ENCODE results near the gene CDH23.

- no peak for TF ChIP-seq CTCF (IDR thresholded peaks at IDR 0.05; ENCODE audit: control extremely low read depth in 1 of 3, insufficient read depth in 1 of 3, low read depth in 1 of 3, low read length in 3 of 3)
- no peak for TF ChIP-seq POLR2AphosphoS5 (IDR thresholded peaks at IDR 0.05; ENCODE audit: low read depth, low read length)
- no peak for TF ChIP-seq CHD2 (IDR thresholded peaks at IDR 0.05; ENCODE audit: low read length)
- TF ChIP-seq MAX (IDR thresholded peaks at IDR 0.05) = no peak
- no peak for TF ChIP-seq CREB1 (IDR thresholded peaks at IDR 0.05)
- no peak for TF ChIP-seq CHD7 (IDR thresholded peaks at IDR 0.05; ENCODE audit: insufficient replicate concordance, low read length)
- no peak for TF ChIP-seq RAD21 (IDR thresholded peaks at IDR 0.05 in 1 of 2, conservative IDR thresholded peaks at IDR 0.05 in 1 of 2; ENCODE audit: low read depth in 2 of 2, low read length in 2 of 2)
- no peak for TF ChIP-seq NRF1 (IDR thresholded peaks at IDR 0.05; ENCODE audit: low read depth, low read length)
- TF ChIP-seq TAF1 (IDR thresholded peaks at IDR 0.05; ENCODE audit: low read depth, low read length) = no peak
- TF ChIP-seq CEBPB (IDR thresholded peaks at IDR 0.05; ENCODE audit: low read depth, low read length) = no peak
- no peak for TF ChIP-seq GABPA (IDR thresholded peaks at IDR 0.05; ENCODE audit: borderline replicate concordance, insufficient read depth, low read length)
- no peak for TF ChIP-seq EZH2 (IDR thresholded peaks at IDR 0.05; ENCODE audit: low read depth, low read length, severe bottlenecking)
- no peak for TF ChIP-seq ZNF274 (IDR thresholded peaks at IDR 0.05; ENCODE audit: borderline replicate concordance, extremely low read depth, low read length)
- TF ChIP-seq E2F6 (IDR thresholded peaks at IDR 0.05) = no peak
These were observed 306.9 kb downstream of the CDH23 start for GRCh38 chr10:71703577-71703976.
